Aorta (tissue), 5 donors: ENCODE data around the gene UPB1. TPM values are rescaled to one million over a fixed set of nuclear protein-coding genes. Genes with fewer than 3 reads are reported as not detected.
A peak's percentile ranks its signal among the peaks of the same experiment; 100 is the strongest.
"Not testable (repeated sequence)": the region's sequence is repeated elsewhere in the genome, so short reads cannot be mapped to it uniquely, and the experiment has no call there.

Experiments used
- ATAC-seq: fragments of 200-7000 bp; cut with Tn5 transposase; one replicate; pipeline ENCODE4 v1.9.1; 2022; ENCODE audit warnings: moderate library complexity; ENCODE audit not compliant: low FRiP score
- DNase-seq, 2 donors: peaks; one replicate each; pipeline ENCODE4 v3.0.0-alpha.2; 2020
- H3K27ac ChIP-seq, 2 donors: one replicate each; pipeline ENCODE4 v1.5.1; 2013; ENCODE audit warnings: low read length in 2 of 2, mild to moderate bottlenecking in 2 of 2, moderate library complexity in 2 of 2, control low read depth in 1 of 2, inconsistent platforms in 1 of 2, low read depth in 1 of 2
- H3K27me3 ChIP-seq, 2 donors: one replicate each; pipeline ENCODE4 v1.6.1; 2013; ENCODE audit warnings: control low read depth in 1 of 2, low read length in 1 of 2, mild to moderate bottlenecking in 1 of 2, moderate library complexity in 1 of 2; ENCODE audit not compliant: insufficient read depth in 2 of 2, control insufficient read depth in 1 of 2
- H3K36me3 ChIP-seq, 2 donors: one replicate each; pipeline ENCODE4 v1.6.1; 2013; ENCODE audit warnings: control low read depth in 1 of 2, low read length in 1 of 2, mild to moderate bottlenecking in 1 of 2; ENCODE audit not compliant: insufficient read depth in 2 of 2, control insufficient read depth in 1 of 2
- H3K4me1 ChIP-seq, 2 donors: one replicate each; pipeline ENCODE4 v1.6.1; 2013; ENCODE audit warnings: low read length in 2 of 2, control low read depth in 1 of 2, mild to moderate bottlenecking in 1 of 2, moderate library complexity in 1 of 2; ENCODE audit not compliant: insufficient read depth in 2 of 2, control insufficient read depth in 1 of 2
- H3K4me3 ChIP-seq, 2 donors: one replicate each; pipeline ENCODE4 v1.5.1; 2013; ENCODE audit warnings: low read length in 2 of 2, control low read depth in 1 of 2, mild to moderate bottlenecking in 1 of 2
- H3K9me3 ChIP-seq: one replicate; pipeline ENCODE4 v1.6.1; 2013; ENCODE audit warnings: mild to moderate bottlenecking, low read length; ENCODE audit not compliant: control insufficient read depth
- WGBS, 2 donors: extraction: QIAGEN DNeasy Blood & Tissue Kit; methylation state at CpG; one replicate each; pipeline ENCODE4 v1.1.7; 2013; 5-methylcytosine and 5-hydroxymethylcytosine counted together
- intact Hi-C, 2 donors: fragments of 100-400 bp; cut with DNase I; formaldehyde crosslinking; loops; one replicate each; pipeline versions ENCODE4 v1.14.2 to v1.15.0; 2022
- polyA plus RNA-seq, 2 donors: library from polyadenylated mRNA; stranded (reverse); fragments of 200-250 nt; gene quantifications; one replicate each; pipeline ENCODE4 v1.2.3, GENCODE V29; 2013
- total RNA-seq, 2 donors: library from RNA; stranded (reverse); fragmentation: NEBNext Ultra II Directional; extraction: Animal tissue kit (Norgen Biotek cat#: 25700); gene quantifications; one replicate each; pipeline ENCODE4 v1.2.1, GENCODE V29; 2021
- donor health status: healthy with polysubstance abuse.
- donor health status: Bipolar disorder and iron deficiency.
- donor health status: DM: no; HTN: no; CAD: no.
- donor health status: DM: no; HTN: no; CAD: no.
- donor health status: DM: yes; HTN: yes; CAD: no.

UPB1 gene
- total and polyA plus RNA-seq, 4 donors: 0.38 to 1.6 (median 0.94) TPM

DNA sequence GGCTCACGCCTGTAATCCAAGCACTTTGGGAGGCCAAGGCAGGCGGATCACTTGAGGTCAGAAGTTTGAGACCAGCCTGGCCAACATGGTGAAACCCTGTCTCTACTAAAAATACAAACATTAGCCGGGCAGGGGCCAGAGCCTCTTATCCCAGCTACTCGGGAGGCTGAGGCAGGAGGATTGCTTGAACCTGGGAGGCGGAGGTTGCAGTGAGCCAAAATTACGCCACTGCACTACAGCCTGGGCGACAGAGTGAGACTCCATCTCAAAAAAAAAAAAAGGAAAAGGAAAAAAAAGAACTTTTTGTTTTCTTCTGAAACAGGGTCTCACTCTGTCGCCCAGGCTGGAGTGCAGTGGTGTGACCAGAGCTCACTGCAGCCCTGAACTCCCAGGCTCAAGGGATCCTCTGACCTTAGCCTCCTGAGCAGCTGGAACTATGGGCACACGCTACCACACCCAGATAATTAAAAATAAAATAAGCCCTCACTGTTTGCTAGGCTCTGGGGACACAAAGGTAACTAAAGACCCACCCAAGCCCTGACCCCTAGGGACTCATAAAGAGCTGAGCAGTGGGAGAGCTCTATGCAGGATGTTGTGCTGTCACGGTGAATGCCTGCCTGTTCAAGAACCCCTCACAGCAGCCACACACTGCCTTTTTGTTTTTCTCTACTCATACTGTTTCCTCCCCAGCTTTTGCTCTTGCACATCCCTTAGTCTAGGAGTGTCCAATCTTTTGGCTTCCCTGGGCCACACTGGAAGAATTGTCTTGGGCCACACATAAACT is 57.6 kb downstream of the UPB1 start:
- WGBS, 2 donors: 81 to 85% methylated on average over 10 of the region's 10 CpGs
- H3K4me3 ChIP-seq, H3K36me3 ChIP-seq, H3K4me1 ChIP-seq, H3K27ac ChIP-seq, H3K27me3 ChIP-seq, ATAC-seq, DNase-seq, H3K9me3 ChIP-seq, intact Hi-C loops: not testable (repeated sequence)

DNA sequence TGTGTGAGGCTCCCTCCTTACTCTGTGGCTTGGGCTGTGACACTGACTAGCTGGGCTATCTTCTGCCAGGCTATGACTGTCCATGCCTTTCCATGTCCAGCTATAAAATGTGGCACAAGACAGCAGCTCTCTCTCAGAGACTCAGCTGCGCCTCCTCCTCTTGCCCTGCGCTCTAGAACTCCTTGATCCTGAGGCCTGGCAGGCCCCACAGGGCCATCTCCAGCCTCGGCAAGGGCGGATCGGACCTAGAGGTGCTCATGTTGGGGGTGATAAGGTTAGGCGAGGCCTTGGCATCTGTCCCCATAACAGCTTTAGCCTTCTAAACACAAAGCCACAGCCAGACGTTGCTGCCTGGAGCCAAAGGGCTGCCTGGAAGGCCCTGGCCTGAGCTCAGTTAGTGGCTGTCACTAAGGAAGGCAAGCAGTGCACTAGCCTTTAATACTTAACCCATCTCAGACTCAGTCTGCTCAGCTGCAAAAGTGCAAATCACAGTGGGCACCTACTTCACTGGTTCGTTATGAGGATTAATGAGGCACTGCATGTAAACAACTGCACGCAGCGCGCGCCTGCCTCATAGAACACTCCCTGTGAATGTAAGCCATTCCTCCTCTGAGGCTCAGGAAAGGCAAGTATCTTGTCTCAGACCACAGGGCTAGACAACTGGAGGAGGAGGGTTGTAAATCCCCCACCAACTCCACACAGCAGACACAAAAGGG is 58.6 kb downstream of the UPB1 start:
- ATAC-seq (no peak), DNase-seq (peak in 1 of 2 donors; percentile 68)
- WGBS, 2 donors: 22 to 33% methylated on average over 11 to 12 of the region's 12 CpGs
- Histone ChIP-seq H3K9me3 (no peaks in the 10 kb centered on the region), H3K4me1 (peaks cover 4 to 5% of the 10 kb centered on the region in 2 donors), H3K36me3 (peaks cover 0 to 3% of the 10 kb centered on the region in 2 donors), H3K27ac (peak overlapping the region in 1 of 2 donors; percentile 7), H3K4me3 (peak overlapping the region; percentile 69 to 72), H3K27me3 (no peaks in the 10 kb centered on the region)
- intact Hi-C loops: no loop called here

DNA sequence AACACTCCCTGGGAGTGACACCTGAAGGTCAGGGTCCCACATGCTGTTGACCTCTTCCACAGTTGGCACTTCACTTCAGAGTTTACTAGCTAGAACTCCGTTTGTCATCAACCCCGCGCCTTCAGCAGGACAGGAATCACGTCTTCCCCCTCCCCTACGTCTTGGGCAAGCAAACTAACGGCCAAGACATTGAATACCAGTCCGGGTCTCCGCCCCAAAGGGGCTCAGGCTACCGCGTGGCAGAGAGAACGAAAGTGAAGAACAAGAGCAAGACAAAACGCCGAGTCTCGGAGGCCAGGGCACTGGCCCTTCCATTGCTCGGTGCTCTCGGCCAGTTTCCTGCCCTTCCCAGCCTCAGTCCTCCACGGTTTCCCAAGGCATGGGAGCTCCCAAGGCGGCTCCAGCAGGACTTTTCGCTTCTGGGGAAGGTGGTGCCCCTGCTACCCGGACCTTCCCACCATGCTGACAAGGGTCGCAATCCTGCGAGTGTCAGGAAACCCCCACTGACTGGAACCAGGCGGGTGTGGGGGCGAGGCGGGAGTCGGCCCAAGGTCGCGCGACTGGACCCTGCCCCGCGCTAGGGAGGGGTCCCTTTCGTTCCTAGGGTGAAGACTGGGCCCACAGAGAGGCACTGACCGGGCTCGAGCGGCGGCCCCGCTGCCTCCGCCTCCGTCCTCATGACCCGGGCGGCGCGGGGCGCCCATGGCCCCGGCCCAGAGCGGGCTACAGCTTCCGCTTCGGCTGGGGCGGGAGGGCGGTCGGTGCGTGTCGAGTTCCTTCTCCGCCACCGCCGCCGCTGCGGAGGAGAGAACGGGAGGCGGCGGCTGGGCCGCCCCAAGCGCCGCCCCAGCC is 59.4 kb downstream of the UPB1 start, which contains the start of gene GUCD1:
TSS of gene GUCD1 (minus strand) at position 826 of the 852 bp plus-strand sequence. CDS start at position 679, 147 bp downstream.
- Histone ChIP-seq H3K9me3 (no peaks in the 10 kb centered on the region), H3K4me3 (peak within 1 kb of the TSS; percentile 72 to 83), H3K36me3 (peaks cover 0 to 3% of the 10 kb centered on the region in 2 donors), H3K4me1 (peaks cover 4 to 5% of the 10 kb centered on the region in 2 donors), H3K27ac (peak within 1 kb of the TSS; percentile 32 to 94), H3K27me3 (no peaks in the 10 kb centered on the region)
- DNase-seq (no peak), ATAC-seq (no peak)
- 0 to 1% methylated on average over 47 to 64 of the region's 64 CpGs for WGBS, 2 donors
- intact Hi-C loops: no loop called here

DNA sequence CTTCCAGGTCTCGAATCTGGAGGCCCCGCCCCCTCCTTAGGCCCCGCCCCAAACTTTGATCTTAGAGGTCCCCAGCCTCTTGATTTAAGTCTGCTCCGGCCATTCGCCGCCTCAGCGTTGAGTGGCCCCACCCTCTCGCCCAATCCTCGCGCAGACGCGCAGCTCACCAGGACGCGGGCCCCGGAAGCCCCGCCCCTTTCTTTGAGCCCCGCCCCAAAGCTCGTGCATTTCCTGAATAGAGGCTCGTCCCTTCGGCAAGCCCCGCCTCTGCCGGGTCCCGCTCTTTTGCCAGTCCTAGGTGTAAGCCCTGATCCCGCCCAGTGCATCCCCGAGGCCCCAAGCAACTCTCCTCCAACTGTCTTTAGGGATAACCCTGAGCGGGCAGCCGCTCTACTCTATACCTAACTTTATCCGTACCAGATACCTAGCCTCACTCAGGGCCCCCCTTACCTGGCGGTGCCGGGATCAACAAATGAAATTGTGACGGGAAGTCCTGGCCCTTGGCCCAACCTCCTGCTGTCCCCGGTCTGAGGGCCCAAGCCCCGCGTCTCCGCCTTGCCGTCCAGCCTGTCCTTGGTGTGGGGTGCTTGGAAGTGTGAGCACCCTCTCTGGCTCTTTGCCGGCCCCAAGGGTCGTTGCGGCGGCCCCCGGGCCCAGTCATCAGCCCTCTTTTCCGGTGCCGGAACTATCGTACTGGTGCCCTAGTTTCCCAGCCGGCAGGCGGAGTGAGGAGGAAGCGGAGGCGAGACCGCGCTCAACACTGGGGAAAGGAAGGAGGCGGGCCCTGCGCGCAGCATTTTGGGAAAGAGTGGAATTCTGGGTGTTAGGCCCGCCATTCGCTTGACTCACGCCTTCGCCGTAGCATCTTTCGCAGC is 60.3 kb downstream of the UPB1 start, which contains the start of gene SNRPD3:
TSS of gene SNRPD3 (plus strand) at position 835 of the 875 bp plus-strand sequence. CDS start 1,676 bp downstream, outside the sequence.
- Histone ChIP-seq H3K27me3 (no peaks in the 10 kb centered on the region), H3K9me3 (no peaks in the 10 kb centered on the region), H3K27ac (peak within 1 kb of the TSS; percentile 32 to 94), H3K4me3 (peak within 1 kb of the TSS; percentile 72 to 83), H3K4me1 (peaks cover 4 to 5% of the 10 kb centered on the region in 2 donors), H3K36me3 (peaks cover 0 to 3% of the 10 kb centered on the region in 2 donors)
- peak; percentile 100 for DNase-seq
- 0% methylated on average over 54 to 59 of the region's 59 CpGs for WGBS, 2 donors
- ATAC-seq: peak; percentile 97
- intact Hi-C loops: no loop called here

DNA sequence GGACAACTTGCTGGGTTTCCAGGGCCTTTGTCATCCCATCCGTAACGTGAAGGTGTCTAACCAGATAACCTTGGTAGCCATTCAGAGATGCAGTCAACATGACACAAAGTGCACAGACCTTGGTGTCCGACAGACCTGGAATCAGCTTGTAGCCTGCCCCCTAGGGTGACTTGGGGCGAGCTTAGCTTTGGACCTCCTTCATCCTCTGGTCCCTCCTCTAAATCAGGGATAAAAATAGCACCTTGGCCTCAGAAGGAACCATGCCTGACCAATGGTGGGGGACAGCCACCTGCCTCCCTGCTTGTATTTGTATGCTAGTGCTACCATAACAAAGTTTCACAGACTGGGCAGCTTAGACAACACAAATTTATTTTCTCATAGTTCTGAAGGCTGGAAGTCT is 64.3 kb downstream of the UPB1 start:
- Histone ChIP-seq H3K27ac (no peak overlapping the region), H3K4me3 (no peak overlapping the region), H3K27me3 (no peaks in the 10 kb centered on the region), H3K4me1 (peaks cover 0 to 9% of the 10 kb centered on the region in 2 donors), H3K36me3 (peaks cover 0 to 3% of the 10 kb centered on the region in 2 donors), H3K9me3 (no peaks in the 10 kb centered on the region)
- ATAC-seq (no peak), DNase-seq (peak in 1 of 2 donors; percentile 2)
- intact Hi-C loops: no loop called here
- WGBS, 2 donors: 31 to 32% methylated on average over 4 of the region's 4 CpGs

DNA sequence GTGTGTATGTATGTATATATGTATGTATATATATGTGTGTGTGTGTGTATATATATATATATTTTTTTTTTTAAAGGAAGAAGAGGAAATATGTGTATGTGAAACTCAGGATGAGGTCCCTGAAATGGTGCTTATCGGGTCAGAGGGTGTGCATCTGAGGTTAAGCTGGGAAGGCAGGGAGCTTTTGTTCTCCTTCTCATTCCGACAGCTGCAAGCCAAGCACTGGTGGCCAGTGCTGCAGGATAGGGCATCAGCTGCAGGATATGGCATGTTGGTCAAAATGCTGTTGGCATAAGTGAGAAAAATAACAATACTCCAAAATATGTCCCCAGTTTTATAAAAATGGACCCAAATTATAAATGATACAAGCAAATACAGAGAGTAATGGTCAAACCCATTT is 68.1 kb downstream of the UPB1 start:
- DNase-seq (peak in 1 of 2 donors; percentile 7), ATAC-seq (no peak)
- Histone ChIP-seq H3K9me3 (no peaks in the 10 kb centered on the region), H3K4me1 (peaks cover 0 to 5% of the 10 kb centered on the region in 2 donors), H3K36me3 (peaks cover 0 to 3% of the 10 kb centered on the region in 2 donors), H3K27me3 (no peaks in the 10 kb centered on the region), H3K4me3 (no peak overlapping the region), H3K27ac (no peak overlapping the region)
- 91 to 92% methylated on average over 2 of the region's 2 CpGs for WGBS, 2 donors
- intact Hi-C loops: no loop called here

DNA sequence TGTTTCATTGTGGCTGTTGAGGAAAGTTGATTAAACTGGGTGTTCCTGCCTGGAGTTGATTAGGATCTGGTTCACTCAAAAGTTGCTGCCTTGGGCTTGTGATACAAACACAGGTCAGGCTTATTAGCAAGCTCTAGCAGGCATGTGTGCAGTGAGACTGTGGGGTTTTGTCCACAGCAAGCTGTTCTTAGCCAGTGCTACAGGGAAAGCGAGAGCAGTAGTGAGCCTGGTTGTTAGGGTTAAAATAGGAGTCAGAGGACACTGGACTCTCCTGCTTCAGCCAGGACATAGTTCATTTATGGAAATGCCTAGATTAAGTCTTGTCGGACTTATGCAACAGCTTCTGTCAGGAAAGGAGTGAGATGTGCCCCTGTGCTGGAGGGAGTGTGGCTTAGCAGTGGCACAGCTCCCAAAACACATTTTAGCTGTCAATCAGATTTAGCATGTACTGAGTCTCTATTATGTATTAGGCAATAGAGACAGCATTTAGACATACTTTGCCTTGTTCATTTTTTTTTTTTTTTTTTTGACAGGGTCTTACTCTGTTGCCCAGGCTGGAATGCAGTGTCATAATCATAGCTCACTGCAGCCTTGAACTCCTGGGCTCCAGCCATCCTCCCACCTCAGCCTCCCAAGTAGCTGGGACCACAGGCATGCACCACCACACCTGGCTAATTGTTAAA is 69.4 kb downstream of the UPB1 start:
- H3K4me3 ChIP-seq: no peak overlapping the region
- H3K27ac ChIP-seq: no peak overlapping the region
- no peaks in the 10 kb centered on the region for H3K27me3 ChIP-seq
- H3K36me3 ChIP-seq: peaks cover 2 to 3% of the 10 kb centered on the region in 2 donors
- ATAC-seq (no peak), DNase-seq (peak; percentile 17)
- 39 to 45% methylated on average over 2 of the region's 2 CpGs for WGBS, 2 donors
- H3K9me3 ChIP-seq: no peaks in the 10 kb centered on the region
- peaks cover 0 to 5% of the 10 kb centered on the region in 2 donors for H3K4me1 ChIP-seq
- intact Hi-C loops: no loop called here
